Measurements from ENCODE around the gene CDHR2.

The CDHR2 gene

DNA sequence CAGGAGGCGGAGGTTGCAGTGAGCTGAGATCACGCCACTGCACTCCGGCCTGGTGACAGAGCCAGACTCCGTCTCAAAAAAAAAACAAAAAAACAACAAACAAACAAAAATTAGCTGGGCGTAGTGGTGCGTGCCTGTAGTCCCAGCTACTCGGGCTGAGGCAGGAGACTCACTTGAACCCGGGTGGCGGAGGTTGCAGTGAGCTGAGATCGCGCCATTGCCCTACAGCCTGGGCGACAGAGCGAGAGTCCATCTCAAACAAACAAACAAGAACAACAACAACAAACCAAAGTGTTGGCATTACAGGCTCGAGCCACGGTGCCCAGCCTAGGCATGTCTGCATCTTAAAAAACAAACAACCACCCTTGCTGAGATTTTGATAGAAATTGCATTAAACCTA lies 24.2 kb upstream of the CDHR2 start:
- TF ChIP-seq GATA3 (IDR thresholded peaks at IDR 0.05; ENCODE audit: low read depth, low read length) (no peak), GATA2 (IDR thresholded peaks at IDR 0.05; ENCODE audit: low read depth, low read length) (no peak)

DNA sequence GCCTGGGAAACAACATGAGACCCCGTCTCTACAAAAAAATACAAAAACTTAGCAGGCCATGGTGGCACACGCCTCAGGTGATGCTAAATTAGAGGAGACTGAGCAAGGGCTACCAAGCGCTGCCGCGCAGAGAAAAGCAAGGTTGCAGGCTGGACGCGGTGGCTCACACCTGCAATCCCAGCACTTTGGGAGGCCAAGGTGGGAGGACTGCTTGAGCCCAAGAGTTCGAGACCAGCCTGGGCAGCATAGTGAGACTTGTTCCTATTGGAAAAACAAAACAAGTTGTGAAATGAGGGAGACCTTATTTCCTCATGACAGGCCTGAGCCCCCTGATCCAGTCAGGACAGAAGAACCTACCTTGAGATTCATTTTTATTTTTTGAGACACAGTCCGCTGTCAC lies 23.5 kb upstream of the CDHR2 start:
- TF ChIP-seq GATA2 (IDR thresholded peaks at IDR 0.05; ENCODE audit: low read depth, low read length) (no peak), GATA3 (IDR thresholded peaks at IDR 0.05; ENCODE audit: low read depth, low read length) (no peak)

DNA sequence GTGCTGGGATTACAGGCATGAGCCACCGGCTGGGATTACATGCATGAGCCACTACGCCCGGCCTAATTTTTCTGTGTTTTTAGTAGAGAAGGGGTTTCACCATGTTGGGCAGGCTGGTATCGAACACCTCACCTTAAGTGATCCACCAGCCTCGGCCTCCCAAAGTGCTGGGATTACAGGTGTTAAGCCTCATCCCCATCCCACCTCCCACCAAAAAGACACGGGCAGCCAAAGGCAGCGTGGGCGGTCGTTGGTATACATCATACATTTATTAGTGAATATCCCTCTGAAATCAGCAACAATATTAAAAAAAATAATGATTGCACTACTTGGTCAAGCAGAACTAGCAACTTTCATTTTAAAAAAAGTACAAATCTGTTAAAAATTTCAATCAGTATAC lies 22.7 kb upstream of the CDHR2 start:
- TF ChIP-seq GATA3 (IDR thresholded peaks at IDR 0.05; ENCODE audit: low read depth, low read length) (no peak), GATA2 (IDR thresholded peaks at IDR 0.05; ENCODE audit: low read depth, low read length) (no peak)

DNA sequence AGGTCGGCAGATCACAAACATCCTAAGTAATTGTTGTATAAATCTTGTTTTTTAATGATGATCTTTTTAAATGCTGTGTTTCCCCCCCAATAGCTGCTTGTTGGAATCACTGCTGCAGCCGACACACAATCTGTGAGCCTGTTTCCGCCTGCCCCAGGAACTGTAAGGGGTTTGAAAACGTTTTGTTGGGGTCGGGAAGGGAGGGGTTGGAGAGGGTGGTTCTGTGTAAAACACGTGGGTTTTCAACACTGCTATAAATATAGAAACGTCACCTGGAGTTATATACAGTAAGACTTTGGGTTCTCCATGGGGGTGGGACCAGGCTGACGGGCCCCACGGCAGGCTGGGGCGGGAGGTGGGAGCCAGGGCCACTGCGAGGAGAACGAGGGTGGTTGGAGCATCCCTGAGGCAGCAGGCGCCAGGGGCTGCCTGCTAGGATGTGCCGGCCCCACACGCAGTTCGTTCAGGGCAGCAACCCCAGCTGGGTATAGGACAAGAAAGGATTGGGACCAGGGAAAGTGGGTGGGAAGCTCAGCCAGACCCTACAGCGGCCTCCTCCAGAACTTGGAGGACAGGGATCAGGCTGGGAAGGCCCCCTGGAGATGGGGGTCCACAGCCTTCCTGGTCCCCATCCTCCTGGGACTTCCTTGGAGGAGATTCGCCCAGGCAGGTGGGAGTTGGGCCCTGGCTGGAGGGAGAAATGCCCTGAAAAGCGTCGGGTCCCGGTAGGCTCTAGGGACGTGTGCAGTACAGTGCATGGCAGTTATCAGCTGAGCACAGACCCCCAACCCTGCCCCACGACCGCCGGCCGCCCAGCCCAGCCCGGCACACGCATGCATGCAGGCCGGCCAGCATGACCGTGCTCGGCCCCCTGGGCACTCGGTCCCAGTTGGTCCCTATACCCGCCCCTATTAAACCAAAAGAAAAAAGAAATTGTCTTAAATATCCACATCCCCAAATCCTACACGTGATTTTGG lies 21.6 kb upstream of the CDHR2 start:
- no peak for TF ChIP-seq GATA2 (IDR thresholded peaks at IDR 0.05; ENCODE audit: low read depth, low read length)
- TF ChIP-seq GATA3 (IDR thresholded peaks at IDR 0.05; ENCODE audit: low read depth, low read length) = no peak

DNA sequence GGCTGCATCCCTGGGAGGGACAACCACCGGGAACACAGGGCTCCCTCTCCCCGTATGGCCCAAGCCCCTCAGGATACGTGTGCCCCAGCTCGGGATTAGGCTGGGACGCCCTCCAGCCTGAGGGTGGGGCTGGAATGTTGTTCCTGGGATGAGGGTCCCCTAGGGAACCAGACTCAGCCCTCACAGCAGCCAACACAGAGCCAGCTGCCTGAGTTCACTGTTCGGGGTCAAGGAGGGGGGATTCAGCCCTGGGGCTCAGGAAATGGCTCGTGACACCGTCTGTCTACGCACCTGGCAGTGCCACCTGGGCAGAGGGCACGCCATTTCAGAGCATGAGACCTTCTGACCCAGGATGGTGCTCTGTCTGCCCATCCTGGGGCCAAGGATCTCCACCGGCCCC lies 20.8 kb upstream of the CDHR2 start:
- no peak for TF ChIP-seq GATA3 (IDR thresholded peaks at IDR 0.05; ENCODE audit: low read depth, low read length)
- TF ChIP-seq GATA2 (IDR thresholded peaks at IDR 0.05; ENCODE audit: low read depth, low read length) = no peak

DNA sequence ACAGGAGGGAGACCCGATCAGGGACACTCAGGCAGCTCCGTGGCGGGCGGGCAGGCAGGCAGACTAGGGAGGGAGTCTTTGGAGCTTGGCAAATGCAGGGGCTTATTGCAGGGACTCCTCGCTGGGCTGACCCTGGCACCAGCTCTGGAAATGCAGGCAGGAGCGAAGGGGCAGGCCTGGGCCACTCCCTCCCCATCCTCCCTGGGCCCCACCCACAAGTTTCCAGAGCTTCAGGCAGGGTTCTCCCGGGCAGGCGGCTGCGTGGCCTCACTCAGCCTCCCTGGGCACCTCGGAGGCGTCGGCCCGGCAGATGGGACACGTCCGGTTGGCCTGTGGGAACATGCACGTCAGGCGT lies 20.4 kb upstream of the CDHR2 start:
- TF ChIP-seq GATA3 (IDR thresholded peaks at IDR 0.05; ENCODE audit: low read depth, low read length) = no peak
- TF ChIP-seq GATA2 (IDR thresholded peaks at IDR 0.05; ENCODE audit: low read depth, low read length) = no peak

DNA sequence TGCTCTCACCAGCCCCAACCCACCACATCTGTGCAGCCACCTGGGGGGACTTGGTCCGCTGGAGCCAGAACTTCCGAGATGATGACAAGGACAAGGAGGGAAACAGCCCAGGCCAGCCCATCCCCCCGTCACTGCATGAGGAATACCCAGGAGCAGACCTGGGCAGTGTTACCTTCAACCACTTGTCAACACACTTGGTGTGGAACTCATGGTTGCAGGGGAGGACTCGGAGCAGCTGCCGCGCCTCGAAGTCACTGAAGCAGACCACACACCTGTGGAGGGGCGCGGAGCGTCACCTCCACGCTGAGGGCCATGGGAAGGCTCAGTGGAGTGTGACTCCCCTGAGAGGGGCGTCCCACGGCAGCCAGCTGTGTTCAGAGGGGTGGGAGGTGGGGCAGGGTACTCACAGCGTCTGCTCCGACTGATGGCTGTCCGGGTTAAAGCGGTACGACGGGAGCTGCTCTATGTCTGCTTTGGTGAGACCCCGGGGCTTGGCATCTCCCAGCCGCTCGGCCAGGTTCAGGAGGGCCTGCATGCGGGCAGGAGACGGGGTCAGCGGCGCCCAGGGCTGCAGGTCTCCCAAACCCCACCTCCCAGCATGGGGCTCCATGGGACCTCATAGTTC lies 19.9 kb upstream of the CDHR2 start:
- TF ChIP-seq GATA2 (IDR thresholded peaks at IDR 0.05; ENCODE audit: low read depth, low read length) (no peak), GATA3 (IDR thresholded peaks at IDR 0.05; ENCODE audit: low read depth, low read length) (no peak)

DNA sequence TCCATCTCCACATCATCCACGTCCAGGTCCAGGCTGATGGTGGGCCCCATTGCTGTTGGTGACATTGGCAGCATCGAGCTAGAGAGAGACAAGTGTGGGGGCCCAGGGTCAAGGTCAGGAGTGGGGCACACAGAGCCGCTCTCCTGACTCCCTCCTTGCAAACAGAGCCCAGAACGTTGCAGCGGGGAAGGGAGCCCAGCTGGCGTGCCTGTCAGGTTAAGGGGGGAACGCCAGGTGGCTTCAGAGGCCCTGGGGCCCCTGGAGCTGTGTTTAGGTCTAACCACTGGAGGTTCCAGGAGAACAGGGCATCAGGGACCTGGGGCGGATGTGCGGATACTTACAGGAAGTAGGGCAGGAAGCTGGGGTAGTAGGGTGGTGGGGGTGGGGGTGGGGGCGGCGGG lies 19.4 kb upstream of the CDHR2 start:
- TF ChIP-seq GATA2 (IDR thresholded peaks at IDR 0.05; ENCODE audit: low read depth, low read length) = no peak
- TF ChIP-seq GATA3 (IDR thresholded peaks at IDR 0.05; ENCODE audit: low read depth, low read length) = no peak

DNA sequence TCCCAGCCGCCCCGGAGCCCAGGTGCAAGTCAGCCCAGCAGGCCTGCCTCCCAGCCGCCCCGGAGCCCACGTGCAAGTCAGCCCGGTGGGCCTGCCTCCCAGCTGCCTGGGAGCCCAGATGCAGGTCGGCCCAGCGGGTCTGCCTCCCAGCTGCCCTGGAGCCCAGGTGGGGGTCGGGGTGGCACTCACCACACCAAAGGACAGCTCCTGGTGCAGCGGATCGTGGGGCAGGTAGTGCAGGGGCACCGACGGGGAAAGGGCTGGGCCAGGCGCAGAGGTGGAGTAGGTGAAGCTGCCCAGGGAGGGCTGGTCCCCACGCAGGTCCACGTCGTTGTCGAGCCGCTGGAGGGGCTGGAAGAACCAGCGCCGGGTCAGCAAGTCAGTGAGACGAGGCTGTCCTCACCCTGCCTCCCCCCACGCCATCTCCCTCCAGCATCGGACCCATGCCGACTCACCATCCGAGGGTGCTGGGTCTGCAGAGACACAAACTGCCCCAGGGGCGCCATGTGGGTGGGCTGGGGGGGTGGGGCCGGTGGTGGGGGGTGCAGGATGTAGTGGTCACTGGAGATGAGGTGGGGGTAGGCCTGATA lies 18.7 kb upstream of the CDHR2 start:
- TF ChIP-seq GATA3 (IDR thresholded peaks at IDR 0.05; ENCODE audit: low read depth, low read length) = no peak
- no peak for TF ChIP-seq GATA2 (IDR thresholded peaks at IDR 0.05; ENCODE audit: low read depth, low read length)

DNA sequence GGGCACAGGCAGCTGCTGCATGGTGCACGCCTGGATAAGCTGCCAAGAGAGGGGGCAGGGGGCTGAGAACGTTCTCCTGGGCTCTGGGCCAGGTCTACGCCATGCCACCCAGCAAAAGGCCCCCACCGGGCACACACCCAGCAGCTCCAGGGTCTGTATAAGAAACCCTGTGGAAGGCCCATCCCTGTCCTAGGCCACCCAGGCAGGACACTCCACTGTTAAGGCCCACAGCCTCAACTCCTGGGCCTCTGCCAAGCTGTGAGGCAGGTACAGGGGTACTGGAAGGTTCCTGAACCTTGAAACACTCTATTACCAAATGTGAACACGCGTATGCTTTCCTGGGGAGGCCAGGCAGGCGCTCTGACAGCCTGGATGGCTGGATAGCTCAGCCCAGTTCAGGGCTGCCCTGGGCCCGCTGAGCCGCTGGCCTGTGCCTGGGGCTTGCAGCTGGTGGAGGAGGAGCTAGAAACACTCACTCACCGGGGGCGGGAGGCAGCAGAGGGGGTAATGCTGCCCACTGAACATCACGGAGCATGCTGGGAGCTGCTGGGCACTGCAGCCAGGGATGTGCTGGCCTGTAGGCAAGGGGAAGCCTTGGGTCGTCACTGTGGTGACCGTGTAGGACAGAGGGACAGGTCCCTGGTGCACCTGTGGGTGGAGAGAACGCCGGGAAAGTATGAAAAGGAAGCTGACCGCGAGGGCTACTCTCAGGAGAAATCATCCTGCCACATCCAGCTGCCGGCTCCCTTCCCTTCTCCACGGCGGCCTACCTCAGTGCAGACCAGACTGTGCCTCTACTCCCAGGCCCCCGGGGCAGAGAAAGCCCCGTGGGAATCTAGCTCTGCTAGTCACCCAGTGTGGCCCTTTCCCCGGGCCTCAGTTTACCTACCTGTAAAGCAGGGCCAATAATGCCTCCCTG lies 17.9 kb upstream of the CDHR2 start:
- TF ChIP-seq GATA2 (IDR thresholded peaks at IDR 0.05; ENCODE audit: low read depth, low read length) (no peak), GATA3 (IDR thresholded peaks at IDR 0.05; ENCODE audit: low read depth, low read length) (no peak)

DNA sequence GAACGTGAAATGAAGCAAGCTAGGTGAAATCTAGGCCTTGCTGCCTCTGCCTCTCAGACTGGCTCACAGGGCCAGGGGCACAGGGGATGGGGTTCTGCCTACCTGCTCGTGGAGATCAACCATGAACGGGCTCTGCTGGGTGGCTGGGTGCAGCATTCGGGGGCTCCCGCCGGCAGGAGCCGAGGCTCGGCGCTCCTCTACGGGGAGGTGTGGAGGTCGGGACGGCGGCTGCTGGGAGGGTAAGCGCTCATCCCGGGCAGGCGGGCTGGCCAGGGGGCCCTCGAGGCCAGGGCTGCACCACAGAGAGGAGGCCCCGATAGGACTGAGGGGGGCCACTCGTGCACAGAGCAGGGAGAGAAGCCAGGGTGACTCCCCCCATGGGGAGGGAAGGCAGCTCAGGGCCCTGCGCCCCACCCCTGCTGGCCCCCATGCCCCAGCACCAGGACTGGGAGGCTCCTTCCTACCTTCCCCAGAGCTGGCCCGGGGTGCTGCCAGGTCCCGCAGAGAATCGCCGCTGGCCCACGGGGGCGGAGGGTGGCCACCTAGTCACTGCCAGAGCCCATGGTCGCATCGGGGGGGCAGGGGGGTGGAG lies 17.1 kb upstream of the CDHR2 start:
- TF ChIP-seq GATA3 (IDR thresholded peaks at IDR 0.05; ENCODE audit: low read depth, low read length) (no peak), GATA2 (IDR thresholded peaks at IDR 0.05; ENCODE audit: low read depth, low read length) (no peak)

DNA sequence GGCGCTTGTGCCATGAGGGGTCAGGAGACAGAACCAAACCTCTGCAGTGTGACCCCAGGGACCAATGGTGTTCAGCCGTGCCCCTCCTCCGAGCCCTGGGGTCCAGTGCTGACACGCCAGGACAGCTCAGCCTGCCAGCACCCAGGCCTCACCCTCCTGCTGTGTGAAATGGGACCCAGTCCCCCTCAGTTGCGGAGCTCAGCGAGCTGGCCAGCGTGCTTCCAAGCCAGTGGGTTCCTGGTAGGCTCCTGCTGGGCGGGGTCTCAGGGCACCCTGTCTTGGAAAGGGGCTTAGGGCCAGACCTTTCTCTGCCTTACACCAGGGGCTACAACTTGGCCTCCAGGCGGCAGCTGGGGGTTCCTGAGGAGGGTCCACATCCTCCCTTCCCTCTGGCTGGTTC lies 16.3 kb upstream of the CDHR2 start:
- TF ChIP-seq GATA2 (IDR thresholded peaks at IDR 0.05; ENCODE audit: low read depth, low read length) = no peak
- no peak for TF ChIP-seq GATA3 (IDR thresholded peaks at IDR 0.05; ENCODE audit: low read depth, low read length)

DNA sequence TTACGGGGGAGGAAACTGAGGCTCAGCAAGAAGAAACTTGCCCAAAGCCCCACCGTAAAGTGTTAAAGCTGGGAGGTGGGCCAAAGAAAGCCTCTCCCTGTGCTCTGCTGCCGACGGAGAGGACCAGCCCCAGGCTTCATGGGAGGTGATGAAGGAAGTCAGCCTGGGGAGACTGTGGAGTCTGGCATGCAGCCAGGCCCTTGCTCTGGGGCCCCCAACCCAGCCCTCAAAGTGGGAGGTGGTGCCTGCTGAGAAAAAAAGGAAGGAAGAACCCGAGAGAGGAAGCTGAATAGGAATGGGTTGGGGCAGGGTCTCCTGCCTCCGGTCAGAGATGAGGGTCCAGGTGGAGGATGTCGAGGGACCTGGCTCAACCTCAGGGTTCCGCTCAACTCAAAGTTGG lies 15.8 kb upstream of the CDHR2 start:
- TF ChIP-seq GATA2 (IDR thresholded peaks at IDR 0.05; ENCODE audit: low read depth, low read length) = no peak
- no peak for TF ChIP-seq GATA3 (IDR thresholded peaks at IDR 0.05; ENCODE audit: low read depth, low read length)
